NCI-H460 (cell line): ENCODE measurements around the gene SULT1C3. TPM values are rescaled to one million over a fixed set of nuclear protein-coding genes. Genes with fewer than 3 reads are reported as not detected.
"Not testable (repeated sequence)": the region's sequence is repeated elsewhere in the genome, so short reads cannot be mapped to it uniquely, and the experiment has no call there.

Source experiments
- DNase-seq: peaks from one replicate; pipeline ENCODE4 v3.0.0-alpha.2; 2016; ENCODE audit warnings: low read depth; ENCODE audit errors: extremely low read depth
- total RNA-seq: library from RNA; depleted of rRNA; stranded (reverse); fragments of >200 nt; shearing (Covaris generic); gene quantifications from 2 replicates; pipeline ENCODE4 v1.2.3, GENCODE V29; 2014

Gene SULT1C3
- total RNA-seq, 1 experiment from 2014 or later = not detected

DNA sequence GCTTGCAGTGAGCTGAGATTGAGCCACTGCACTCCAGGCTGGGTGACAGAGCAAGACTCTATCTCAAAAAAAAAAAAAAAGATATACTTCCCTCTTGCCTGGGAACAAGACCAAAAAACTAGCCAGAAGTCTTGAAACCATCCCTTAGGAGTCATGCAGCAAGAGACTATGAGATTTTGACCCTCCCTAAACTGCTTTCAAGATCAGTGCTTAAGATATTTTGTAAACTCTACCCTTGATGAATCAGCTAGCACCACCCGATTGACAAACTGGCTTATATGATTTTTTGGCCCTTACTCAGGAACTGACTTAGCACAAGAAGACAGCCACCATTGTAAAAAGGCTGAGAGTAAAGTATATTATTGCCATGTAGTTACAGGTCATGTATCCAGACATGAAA is 3.8 kb downstream of the SULT1C3 start:
- no peak for DNase-seq

DNA sequence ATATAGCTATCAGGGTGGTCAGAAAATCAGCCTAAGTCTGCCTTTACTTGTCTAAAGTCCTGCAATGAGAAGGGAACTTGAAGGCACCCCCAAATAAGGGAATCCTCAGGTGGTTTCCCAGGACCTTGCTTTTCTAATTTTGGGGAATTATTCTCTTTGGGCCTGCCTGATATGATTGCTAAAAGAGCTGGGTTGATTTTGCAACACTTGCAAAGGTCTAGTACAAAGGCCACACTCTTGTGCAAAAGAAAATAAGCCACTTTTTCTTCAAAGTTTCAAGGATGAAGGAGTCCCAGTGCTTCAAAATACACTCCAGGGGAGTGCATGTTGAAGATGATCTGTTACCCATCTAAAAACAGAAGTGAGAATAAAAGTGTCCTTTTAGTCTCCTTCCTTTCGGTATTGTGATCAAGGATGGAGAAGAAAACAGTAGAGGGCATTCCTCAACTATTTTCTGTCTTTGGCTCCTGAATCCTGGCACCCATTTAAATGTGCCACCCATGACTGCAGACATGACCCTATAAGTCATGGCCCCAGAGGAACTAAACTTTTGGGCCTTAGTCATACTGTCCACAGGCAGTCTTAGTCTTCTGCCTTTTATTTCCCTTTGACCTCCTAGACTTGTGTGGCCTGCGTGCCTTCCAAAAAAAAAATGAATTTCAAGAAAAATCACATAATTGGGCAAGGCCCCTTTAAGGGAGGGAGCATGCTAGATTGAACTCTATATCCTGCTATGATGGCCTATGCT is 5.1 kb downstream of the SULT1C3 start:
- no peak for DNase-seq

DNA sequence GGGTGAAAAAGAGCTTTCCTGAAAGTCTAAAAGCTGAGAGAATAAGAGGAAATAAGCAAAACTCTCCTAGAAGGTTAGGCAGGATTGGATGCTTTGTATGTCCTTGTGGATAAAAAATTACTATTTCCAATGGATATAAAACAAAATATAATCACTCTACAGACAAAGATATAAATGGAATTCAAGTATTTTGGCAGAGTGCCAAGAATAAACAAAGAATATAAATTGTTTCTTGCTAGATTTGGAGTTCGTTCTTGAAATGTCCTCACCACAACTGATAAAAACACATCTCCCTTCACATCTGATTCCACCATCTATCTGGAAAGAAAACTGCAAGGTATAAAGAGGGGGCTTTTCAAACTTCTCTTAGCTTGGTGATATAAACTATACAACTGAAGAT is 13.3 kb downstream of the SULT1C3 start:
- DNase-seq = no peak

DNA sequence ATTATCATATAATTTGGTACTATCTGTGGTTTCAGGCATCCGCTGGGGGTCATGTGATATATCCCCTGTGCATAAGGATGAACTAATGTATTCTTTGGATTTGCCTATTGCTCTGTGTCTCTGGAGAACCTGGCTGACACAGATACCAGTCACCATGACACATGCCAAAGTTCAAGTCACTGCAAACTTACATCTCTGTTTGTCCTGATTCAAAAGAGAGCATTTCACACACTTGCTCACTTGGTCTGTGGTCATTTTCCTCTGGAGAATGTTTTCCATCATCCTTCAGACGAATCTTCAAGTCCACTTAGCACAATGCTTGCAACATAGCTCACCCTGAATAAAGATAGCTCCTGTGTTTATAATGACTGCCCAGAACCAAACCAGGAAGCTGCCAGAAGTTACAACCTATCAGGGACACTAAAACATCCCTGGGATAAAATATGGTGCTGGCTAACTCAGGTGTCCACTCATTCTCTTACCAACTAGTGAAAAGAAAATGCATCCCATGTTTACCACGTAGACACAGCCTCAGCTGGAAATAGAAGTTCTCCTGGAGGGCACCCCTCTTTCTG is 18.1 kb downstream of the SULT1C3 start:
- DNase-seq = no peak

DNA sequence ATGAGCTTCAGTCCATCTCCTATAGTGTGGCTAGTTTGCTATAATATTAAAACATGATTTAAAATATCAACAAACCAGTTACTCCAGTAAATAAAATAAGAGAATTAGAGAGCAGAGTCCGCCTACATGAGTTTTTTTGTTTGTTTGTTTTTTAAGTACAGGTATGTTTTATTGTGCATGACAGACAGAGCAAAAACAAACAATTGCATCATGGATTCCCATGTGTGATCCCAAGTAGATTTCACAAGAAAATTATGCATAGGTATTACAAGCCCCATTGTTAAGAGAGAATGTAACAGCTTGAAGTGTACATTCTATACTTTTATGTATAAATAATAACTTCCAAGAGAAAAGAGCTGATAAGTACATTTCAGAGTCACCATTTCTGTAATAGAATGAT is 21.0 kb downstream of the SULT1C3 start:
- DNase-seq = no peak

DNA sequence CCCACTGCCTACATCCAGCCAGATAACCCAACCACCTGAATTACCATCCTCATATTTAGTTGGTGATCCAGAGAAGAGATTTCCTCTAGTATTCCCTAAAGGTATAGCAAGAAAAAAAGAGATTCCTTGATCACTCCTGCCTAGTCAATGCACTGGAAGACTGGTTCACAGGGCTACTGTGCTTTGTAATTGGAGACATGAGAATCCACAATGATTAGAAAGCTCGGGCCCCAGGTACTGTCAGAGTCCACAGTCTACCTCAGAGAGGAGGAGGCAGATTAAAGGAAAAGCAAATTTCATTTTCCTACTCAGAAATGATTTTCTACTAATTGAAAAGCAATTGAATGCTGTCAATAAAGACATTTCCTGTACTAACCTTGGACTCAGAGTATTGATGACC is 22.3 kb downstream of the SULT1C3 start:
- DNase-seq = no peak

DNA sequence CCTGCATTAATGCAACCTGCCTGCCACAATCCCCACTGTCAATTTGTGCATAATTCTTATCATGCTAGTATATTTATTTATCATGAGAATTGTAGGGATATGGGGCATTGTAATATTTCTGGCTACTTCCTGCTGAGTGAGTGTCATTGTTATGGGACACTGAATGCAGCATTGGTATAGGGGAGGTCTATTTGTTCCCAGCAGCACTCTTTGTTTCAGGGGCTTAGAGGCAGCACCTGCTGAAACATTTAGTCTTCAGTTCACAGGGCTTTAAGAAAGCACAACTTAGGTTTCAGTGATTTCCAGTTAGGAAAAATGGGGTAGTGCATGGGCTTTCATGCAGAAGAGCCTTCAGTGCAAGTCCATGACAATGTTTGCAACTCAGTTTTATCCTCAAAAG is 23.6 kb downstream of the SULT1C3 start:
- no peak for DNase-seq

DNA sequence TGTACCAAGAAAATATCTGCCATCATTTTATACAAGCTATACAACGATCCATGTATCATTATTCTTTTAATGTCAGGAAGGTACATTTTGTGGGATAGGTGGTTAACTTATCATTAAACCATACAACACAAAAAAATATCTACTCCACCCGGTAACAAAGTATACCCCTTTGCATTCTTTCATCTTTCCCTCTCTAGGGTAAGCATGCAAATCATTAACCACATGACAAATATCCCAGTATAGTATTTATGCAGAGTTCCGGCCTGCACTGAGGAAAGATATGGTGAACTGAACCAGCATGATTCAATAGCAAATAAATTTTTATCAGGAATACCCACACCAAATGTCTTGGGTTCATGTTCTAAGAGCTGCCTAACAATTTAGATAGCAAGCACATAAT is 26.4 kb downstream of the SULT1C3 start:
- no peak for DNase-seq

DNA sequence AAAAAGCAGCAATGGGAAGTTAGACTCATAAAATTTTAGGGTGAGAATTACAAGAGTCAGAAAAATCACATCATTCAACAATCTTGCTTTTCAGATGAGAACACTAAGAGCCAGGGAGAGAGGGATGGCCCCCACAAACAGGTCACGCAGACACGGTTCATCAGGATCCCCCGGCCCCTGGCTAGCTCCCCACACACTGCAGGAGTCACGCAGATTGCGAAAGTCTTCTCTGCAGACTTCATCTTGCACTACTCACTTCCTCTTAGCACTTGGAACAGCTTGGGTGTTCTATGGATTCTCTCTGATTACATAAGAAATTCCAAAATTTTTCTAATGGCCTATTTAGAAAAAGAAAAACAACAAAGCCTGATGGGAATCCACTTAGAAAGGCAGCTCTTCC is 27.3 kb downstream of the SULT1C3 start:
- DNase-seq = no peak

DNA sequence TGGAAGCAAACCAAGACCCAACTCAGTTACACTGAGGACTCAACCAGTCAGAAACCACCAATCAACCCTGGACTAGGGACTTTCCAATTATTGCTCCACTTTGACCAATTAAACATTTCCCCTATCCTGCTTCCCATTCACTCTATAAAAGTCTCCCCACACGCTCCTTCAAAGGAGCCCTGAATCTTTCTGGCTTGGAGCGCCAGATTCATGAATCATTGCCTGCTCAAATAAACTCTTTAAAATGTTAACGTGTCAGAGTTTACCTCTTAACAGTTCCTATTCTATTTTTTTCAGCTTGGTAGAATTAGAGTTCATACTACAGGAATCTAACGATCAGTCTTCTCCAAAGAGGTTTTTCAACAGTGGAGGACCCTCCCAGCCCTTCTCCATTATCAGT is 28.2 kb downstream of the SULT1C3 start:
- no peak for DNase-seq

DNA sequence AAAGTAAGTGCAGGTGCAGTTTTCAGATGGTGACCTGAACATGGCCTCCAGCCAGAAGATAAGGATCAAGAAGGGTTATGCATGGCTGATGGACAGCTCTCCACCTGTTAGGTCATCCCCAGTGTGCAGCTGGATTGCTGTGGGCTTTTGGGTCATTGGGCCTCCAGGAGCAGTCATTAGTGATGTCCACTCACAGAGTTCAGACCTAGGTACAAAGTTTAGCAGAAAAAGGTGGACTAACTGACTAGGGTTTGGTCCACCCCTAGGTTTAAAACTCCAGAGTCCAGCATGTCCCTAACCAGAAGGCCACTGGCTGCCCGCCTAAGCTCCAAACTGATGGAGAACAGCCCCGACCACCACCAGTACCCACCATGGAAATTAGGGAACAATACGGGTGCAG is 30.6 kb downstream of the SULT1C3 start:
- DNase-seq = no peak

DNA sequence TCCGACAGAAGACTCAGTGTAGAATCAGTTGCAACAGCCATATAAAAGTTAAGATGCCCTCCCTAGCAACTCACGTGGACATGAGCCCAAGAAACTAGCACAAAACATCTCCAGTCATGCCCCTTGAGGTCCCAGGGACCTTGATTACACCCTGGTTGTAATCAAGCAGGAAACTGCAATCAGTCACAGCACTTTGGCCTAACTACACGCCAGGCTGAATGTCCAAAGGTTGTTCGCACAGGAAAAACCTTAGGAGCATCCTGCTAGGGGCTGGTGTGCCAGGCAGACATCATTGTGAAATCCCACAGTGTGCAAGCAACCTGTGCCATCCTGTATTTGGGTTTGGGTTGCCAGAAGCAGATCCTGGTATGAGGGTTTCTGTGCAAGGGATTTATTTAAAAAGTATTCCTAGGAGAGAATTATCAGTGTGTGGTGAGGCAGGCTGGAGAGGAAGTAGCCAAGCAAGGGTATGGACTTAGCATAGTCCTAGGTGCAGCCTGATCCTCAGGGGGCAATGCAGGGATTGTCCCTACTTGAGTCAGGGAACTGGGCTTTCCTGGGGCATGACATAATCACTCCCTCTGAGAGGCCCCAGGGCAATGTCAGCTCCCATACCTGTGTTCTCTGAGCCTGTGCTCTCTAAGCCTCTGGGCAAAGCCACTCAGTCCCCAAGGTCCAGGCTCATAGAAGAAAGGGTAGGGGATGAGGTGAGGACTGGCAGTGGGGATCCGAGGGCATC is 31.2 kb downstream of the SULT1C3 start:
- no peak for DNase-seq

DNA sequence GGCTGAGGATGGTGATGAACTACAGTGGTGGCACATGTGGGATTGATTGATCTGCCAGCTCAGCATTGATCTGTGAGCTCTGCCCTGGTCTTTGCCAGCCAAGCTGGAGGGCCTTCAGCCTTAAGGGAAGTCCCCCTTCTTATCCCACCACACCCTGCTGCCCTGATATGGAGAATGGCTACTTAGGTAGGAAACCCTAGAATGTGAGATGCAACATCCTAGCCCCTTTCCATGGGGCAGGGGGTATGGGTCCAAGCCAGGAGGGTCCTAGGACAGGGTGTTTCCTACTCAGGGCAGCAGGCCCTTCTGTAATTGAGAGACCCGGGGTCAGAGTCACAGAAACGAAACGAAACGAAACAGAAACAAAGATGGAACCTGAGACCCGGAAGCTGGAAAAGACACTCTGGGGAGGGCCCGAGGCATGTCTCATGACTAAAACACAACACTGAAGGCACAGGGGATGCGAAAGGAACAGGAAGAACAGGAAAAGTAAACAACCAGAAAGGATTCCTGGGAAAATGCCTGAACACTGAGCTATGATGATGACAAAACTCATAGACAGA is 32.0 kb downstream of the SULT1C3 start:
- peak; percentile 48 for DNase-seq

DNA sequence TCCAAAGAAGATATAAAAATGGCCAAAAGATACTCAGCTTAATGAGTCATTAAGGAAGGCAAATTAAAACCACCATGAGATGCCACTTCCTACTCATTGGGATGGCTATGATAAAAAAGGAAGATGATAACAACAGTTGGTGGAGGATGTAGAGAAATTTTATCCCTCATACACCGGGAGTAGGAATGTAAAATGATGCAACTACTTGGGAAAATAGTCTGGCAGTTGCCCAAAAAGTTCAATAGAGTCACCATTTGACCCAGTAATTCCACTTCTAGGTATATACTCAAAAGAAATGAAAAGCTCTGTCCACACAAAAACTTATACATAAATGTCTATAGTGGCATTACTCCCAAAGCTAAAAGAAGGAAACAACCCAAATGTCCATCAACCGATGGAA is 38.9 kb downstream of the SULT1C3 start:
- DNase-seq = no peak

DNA sequence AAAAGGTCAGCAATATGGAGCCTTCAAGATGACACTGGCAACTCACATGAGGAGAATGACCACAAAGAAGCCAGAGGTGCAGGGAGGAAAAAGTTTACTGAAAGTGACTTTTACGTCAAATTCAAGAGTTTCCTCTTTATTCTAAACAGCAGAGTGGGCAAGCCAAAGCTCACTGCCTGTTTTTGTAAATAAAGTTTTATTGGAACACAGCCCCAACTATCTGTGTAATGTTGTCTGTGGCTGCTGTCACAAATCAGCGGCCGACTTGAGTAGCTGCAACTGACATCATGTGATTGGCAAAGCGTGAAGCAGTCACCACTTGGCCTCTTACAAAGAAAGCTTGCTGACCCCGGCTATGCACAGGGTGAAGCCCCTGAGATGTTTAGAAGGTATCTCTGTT is 39.7 kb downstream of the SULT1C3 start:
- DNase-seq = no peak

DNA sequence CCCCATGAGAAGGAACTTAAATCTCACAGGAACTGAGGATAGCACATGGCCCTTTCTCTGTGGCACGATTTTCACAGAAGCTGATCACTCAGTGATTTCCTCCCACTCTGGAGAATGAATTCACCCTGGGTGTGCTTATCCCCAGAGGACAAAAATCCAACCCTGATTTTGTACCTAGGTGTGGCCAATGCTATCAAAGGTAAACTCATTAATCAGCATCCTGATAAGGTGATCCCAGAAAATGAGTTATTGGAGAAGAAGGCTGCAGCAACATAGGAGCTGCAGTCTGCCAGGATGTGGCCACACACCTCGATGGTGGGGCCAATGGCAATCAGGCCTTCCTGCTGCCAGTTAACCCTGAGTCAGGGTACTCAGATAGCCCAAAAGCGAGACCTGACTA is 40.7 kb downstream of the SULT1C3 start:
- DNase-seq = no peak

DNA sequence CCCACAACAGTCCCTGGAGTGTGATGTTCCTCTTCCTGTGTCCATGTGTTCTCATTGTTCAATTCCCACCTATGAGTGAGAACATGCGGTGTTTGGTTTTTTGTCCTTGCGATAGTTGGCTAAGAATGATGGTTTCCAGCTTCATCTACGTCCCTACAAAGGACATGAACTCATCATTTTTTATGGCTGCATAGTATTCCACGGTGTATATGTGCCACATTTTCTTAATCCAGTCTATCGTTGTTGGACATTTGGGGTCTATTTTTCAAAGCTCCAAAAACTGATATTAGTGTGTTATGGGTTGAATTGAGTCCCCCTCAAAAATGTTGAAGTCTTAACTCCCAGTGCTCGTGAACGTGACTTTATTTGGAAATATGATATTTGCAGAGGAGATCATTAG is 44.8 kb downstream of the SULT1C3 start:
- DNase-seq = not testable (repeated sequence)

DNA sequence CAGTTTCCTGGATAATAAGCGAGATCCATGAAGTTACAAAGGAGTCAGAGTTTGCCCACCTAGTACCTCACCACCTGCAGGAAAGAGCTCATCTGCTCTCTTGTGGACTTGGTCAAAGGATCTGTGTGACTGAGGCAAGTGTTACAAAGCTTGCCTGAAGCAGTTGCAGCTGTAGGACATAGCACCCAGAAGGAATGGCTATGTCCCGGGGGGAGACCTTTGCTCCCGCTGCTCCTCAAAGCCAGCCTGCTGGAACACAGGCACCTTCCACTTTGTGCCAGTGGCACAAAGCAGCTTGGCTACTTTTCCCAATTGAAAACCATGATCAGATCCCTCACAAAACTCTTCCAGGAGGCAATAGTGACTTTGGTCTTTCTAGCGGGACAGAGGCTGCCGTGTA is 45.8 kb downstream of the SULT1C3 start:
- DNase-seq = no peak

DNA sequence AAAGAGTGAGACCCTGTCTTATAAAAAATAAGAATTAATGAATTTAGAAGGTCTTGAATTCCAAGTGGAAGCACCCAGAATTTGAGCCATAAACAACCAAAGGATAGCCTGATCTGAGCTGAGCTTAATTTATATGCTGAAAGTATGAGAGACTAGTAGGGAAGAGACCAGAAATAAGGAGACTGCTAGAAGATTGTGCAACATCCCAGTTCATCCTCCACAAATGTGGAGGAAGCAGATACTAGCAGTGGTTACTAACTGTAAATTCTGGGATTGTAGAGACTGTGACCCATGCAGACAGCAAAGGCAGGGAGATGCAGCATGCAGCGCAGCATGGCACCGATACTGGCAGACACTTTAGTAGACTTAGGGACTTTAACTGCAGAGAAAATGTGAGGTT is 47.4 kb downstream of the SULT1C3 start:
- no peak for DNase-seq

DNA sequence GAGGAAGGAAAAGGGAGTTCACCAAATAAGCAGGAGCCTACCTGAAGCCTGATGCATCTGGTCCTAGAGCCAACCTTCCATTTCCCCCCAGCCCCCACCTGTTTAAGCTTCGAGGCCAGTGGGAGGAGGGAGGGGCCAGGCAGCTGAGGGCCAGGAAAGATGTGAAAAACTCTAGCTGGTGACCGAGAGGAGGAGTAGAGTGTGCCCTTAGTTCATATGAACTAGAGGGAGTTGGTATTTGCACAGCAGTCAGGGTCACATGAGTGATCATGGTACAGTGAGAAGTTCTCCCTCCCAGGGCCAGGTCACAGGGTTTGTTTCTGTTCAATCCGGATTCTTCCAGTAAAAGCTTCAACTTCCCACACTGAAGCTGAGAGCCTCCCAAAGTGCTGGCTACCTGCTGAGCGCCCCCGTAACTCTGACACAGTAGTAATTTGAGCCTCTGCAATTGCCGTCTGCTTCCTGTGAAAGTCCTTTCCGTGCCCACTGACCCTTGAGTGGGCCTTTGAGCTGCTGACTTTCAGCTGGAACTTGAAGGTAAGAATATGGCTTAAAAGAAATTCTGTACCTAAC is 48.9 kb downstream of the SULT1C3 start, which contains the start of gene SULT1C2:
TSS of gene SULT1C2 (plus strand) at position 362 of the 573 bp plus-strand sequence. CDS start 4,773 bp downstream, outside the sequence.
- DNase-seq = no peak

DNA sequence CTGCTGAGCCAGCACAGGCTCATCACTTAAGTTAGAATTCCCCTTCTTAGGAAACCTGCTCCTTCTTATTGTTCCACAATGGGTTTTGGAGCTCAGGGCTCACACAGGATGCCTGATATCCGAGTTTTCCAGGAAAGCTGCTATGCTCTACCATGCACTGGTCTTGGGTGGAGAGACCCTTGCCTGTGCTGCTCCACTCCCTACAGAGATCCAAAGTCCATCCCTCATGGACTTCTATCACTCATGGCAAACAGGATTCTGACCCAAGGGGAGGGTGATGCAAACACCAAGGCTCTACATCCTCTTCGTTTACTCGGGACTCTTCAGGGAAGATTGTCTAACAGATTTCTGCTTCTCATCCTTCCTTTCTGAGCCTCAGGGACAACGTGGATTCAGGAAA is 54.1 kb downstream of the SULT1C3 start:
- DNase-seq = no peak
